ENCODE results near the gene KRTAP12-3. TPM values are rescaled to one million over a fixed set of nuclear protein-coding genes. Genes with fewer than 3 reads are reported as not detected.

Gene KRTAP12-3
- polyA plus RNA-seq, 3 donors, result not detected

DNA sequence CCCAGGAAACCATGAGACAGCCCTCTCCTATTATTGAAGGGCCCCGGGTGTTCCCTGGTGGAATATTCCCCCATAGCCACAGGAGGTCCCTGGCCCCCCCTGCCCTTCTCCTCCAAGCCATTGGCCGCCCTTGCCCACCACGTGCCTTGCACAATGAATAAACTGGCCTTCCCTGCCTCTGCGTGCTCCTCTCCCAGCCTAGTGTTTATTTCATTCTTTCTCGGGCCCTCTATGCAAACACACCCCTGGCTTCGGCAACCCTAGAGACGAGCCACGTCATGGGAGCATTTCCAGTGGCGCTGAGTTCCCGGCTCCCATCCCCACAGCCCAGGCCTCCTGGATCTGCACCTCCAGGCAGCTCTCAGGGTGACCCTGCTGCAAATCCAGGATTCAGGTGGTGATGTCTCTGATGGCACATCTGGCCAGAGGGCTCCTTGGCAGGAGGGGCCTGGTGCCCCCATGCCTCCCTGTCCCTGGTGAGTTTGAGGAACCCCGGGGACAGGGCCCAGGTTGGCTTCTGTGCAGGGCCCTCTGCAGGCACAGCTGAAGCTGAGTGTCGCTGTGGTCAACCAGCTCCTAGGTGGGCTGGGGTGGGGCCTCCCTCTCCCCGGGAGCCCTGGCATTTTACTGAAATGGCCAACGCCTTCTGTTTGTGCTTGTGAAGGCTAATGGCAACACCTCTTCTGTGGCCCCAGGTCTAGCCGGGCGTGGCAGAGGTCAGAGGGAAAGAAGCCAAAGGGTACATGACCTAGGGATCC is 45.4 kb downstream of the KRTAP12-3 start:
- no peak for DNase-seq

DNA sequence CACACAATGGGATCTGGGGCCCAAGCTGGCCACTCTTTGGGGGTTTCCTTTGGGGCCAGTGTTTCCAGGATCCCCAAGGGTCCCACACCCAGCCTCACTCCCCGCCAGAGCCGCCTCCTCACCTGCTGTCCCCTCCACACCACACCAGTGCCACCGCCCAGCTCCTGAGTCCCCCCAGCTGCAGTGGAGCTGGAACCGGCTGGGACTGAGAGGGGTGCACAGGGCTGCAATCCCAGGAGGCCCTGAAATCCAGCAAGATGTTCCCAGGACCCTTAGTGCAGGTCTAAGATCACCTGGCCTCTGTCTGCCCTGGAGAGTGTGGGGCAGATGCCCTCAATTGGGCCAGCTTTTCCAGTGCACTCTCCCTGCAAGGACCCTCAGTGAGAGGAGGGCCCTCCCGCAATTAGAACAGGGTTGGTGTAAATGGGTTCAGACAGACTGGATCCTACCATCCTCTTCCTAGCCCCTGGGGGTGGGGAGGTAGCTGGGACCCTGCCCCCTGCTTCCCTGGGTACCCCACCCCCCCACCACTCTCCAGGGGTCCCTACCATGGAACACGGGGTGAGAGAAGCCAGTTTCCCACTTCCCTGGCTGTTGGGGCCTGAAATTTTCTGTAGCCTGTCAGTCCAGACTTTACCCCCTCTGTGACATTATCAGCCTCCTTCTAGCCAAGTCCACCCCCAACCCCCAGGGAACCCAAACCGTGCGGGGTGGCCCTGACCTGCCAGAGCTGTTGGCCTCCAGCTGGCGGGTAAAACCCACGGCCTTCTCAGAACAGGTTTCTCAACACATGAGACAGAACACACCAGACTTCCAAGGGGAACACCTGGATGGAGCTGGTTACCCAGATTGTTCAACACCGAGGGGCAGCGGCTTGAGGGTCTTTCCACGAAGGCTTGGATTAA is 46.3 kb downstream of the KRTAP12-3 start:
- no peak for DNase-seq

DNA sequence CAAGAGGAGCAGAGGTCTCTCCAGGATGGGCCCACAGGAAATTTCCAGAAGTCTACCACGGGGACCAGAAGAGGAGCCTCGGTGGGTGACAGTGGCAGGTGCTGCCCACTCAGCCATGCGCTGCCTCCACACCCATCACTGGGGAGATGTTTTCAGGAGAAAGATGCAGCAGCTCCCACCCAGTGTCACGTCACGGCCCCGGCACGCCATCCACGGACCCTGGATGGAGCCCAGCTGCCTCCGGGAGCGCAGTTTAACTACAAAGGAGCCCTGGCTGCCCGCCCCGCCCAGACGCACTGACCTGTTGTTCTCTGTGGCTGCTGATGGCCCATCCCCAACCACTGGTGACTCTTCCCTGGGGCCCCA is 46.9 kb downstream of the KRTAP12-3 start:
- DNase-seq, result no peak

DNA sequence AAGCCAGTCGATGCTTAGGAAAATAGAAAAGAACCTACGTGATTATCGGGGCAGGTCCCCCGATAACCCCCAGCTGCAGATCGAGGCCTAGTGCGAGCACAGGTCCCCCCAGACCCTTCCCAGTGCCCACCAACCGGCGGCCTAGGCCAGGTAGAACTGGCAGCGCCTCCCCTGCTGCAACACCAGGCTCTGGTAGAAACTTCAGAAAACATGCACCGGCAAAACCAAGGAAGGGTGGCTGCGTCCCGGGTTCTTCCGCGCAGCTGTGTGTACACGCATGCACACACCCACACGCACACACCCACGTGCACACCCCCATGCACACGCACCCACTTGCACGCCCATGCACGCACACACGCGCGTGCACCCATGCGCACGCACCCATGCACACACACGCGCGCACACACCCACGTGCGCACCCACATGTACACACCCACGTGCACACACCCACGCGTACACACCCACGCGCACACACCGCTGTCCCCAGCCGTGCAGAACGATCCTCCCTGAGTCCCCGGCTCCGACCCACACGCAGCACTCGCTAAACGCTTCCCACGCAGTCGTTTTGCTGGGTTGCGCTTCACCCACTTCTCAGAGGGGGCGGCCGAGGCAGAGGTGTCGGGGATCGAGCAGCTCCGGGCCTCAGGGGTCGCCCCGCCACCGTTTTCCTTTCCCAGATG is 48.4 kb downstream of the KRTAP12-3 start:
- DNase-seq, result no peak

DNA sequence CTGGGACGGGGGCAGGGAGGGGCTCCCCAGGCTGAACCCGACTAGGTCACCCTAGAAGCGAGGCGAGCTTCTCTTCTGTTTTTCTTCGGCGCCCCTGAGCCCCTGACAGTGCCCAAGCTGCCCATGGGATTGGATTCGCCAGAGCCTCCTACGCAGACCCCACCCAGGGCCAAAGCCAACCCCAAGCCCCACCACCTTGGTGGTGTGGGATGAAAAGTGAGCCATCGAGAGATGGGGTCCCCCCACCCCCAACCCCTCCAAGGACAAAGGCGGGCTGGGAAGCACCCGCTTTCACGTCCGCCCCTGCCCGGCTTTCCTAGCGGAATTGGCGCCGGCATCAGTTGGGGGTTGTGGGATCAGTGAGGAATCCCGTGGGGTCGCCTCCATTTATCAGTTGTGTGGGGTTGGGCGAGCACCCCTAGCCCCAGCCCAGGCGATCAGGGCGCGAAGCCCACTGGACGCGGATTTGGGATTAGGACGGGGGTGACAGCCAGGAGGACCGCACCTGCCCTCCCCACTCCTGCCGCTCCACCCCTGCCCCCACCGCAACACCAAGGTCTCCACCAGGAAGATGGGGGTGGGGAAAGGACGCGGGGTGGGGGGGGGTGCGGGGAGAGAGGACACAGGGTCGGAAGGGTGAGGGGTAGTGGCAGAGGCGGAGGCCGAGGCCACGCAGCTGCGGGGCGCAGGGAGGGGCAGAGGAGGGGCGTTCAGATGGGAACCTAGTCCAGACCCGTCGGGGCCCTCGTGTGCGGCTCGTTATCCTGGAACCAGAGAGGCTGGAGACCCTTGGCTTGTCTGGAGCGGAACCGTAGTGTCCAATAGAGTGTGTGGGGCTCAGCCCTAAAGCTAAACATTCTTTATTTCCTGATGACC is 49.2 kb downstream of the KRTAP12-3 start:
- DNase-seq, result no peak

Other genes starting within 250 kb of the KRTAP12-3 start
- gene LRRC3, start 202.4 kb upstream of the KRTAP12-3 start, polyA plus RNA-seq (ENCODE audit: insufficient read length in 3 of 3), result 1 to 10 TPM; 4.6 to 5.6 (median 5.2) TPM
- not detected for gene KRTAP10-1, start 117.7 kb upstream of the KRTAP12-3 start, polyA plus RNA-seq (ENCODE audit: insufficient read length in 3 of 3)
- gene KRTAP10-2, start 106.4 kb upstream of the KRTAP12-3 start, polyA plus RNA-seq (ENCODE audit: insufficient read length in 3 of 3), result not detected
- not detected for gene KRTAP10-3, start 99.1 kb upstream of the KRTAP12-3 start, polyA plus RNA-seq (ENCODE audit: insufficient read length in 3 of 3)
- not detected for gene KRTAP10-4, start 84.2 kb upstream of the KRTAP12-3 start, polyA plus RNA-seq (ENCODE audit: insufficient read length in 3 of 3)
- gene KRTAP10-5, start 77.3 kb upstream of the KRTAP12-3 start, polyA plus RNA-seq (ENCODE audit: insufficient read length in 3 of 3), result not detected
- gene KRTAP10-6, start 65.4 kb upstream of the KRTAP12-3 start, polyA plus RNA-seq (ENCODE audit: insufficient read length in 3 of 3), result not detected
- gene KRTAP10-7, start 57.3 kb upstream of the KRTAP12-3 start, polyA plus RNA-seq (ENCODE audit: insufficient read length in 3 of 3), result not detected
- not detected for gene KRTAP10-8, start 45.9 kb upstream of the KRTAP12-3 start, polyA plus RNA-seq (ENCODE audit: insufficient read length in 3 of 3)
- gene KRTAP10-9, start 30.8 kb upstream of the KRTAP12-3 start, polyA plus RNA-seq (ENCODE audit: insufficient read length in 3 of 3), result not detected
- gene KRTAP10-10, start 20.6 kb upstream of the KRTAP12-3 start, polyA plus RNA-seq (ENCODE audit: insufficient read length in 3 of 3), result not detected
- not detected for gene KRTAP10-11, start 11.5 kb upstream of the KRTAP12-3 start, polyA plus RNA-seq (ENCODE audit: insufficient read length in 3 of 3)
- not detected for gene KRTAP12-4, start 3.3 kb upstream of the KRTAP12-3 start, polyA plus RNA-seq (ENCODE audit: insufficient read length in 3 of 3)
- gene KRTAP12-2, start 9.0 kb downstream of the KRTAP12-3 start, polyA plus RNA-seq (ENCODE audit: insufficient read length in 3 of 3), result not detected
- not detected for gene KRTAP12-1, start 24.2 kb downstream of the KRTAP12-3 start, polyA plus RNA-seq (ENCODE audit: insufficient read length in 3 of 3)
- gene KRTAP10-12, start 39.2 kb downstream of the KRTAP12-3 start, polyA plus RNA-seq (ENCODE audit: insufficient read length in 3 of 3), result not detected
- gene TSPEAR, start 53.6 kb downstream of the KRTAP12-3 start, polyA plus RNA-seq (ENCODE audit: insufficient read length in 3 of 3), result 1 to 10 TPM in 2 of 3 donors, under 1 TPM in 1; 0.95 to 1.1 (median 1.0) TPM
- 100 to 1,000 TPM in 2 of 3 donors, 10 to 100 TPM in 1; 63.5 to 144 (median 125) TPM for gene UBE2G2, start 143.9 kb downstream of the KRTAP12-3 start, polyA plus RNA-seq (ENCODE audit: insufficient read length in 3 of 3)
- gene SUMO3, start 160.1 kb downstream of the KRTAP12-3 start, polyA plus RNA-seq (ENCODE audit: insufficient read length in 3 of 3), result 100 to 1,000 TPM; 101 to 116 (median 106) TPM
- gene PTTG1IP, start 215.8 kb downstream of the KRTAP12-3 start, polyA plus RNA-seq (ENCODE audit: insufficient read length in 3 of 3), result 100 to 1,000 TPM; 279 to 290 (median 279) TPM